IMR-90 (cell line): ENCODE measurements around the gene OAF. TPM values are rescaled to one million over a fixed set of nuclear protein-coding genes. Genes with fewer than 3 reads are reported as not detected.

Source experiments
- ATAC-seq: fragments of 200-7000 bp; cut with Tn5 transposase; 2 replicates; pipeline ENCODE4 v1.9.1; 2020; ENCODE audit warnings: low read depth, mild to moderate bottlenecking, moderate library complexity
- BruUV-seq: library from RNA; stranded (reverse); fragments of 400-500 nt; replicated peaks from 2 replicates; lab custom pipeline; 2021; lab: Mats Ljungman, UMichigan
- CTCF ChIA-PET: fragments of 300-600 bp; formaldehyde crosslinking; extraction: SDS; loops from one replicate; lab custom pipeline; 2021; ENCODE audit warnings: antibody characterized with exemption; lab: Yijun Ruan, JAX
- POLR2A ChIA-PET: fragments of 300-600 bp; sonication (Branson Sonifier 250); formaldehyde crosslinking; loops from one replicate; lab custom pipeline; 2022; ENCODE audit warnings: antibody characterized with exemption; ENCODE audit not compliant: unreplicated experiment; lab: Charles Lee
- DNase-seq: peaks from one replicate; pipeline ENCODE4 v3.0.0; 2013
- H2AFZ ChIP-seq: replicated peaks from 2 replicates; pipeline ENCODE3; 2013; ENCODE audit warnings: low read length, mild to moderate bottlenecking; ENCODE audit not compliant: poor library complexity
- H2AK5ac ChIP-seq: 2 replicates; pipeline ENCODE4 v1.6.1; 2013; ENCODE audit warnings: low read depth, low read length, inconsistent platforms
- H2AK9ac ChIP-seq: replicated peaks from 2 replicates; pipeline ENCODE3; 2013; ENCODE audit warnings: mild to moderate bottlenecking, low read depth, low read length, moderate library complexity; ENCODE audit not compliant: poor library complexity
- H2BK120ac ChIP-seq: 2 replicates; pipeline ENCODE4 v1.6.1; 2013; ENCODE audit warnings: low read depth, low read length, inconsistent platforms
- H2BK15ac ChIP-seq: 3 replicates; pipeline ENCODE4 v1.6.1; 2013; ENCODE audit warnings: low read depth, low read length, inconsistent platforms
- H2BK20ac ChIP-seq: 2 replicates; pipeline ENCODE4 v1.6.1; 2013; ENCODE audit warnings: low read depth, mild to moderate bottlenecking, inconsistent platforms, low read length, moderate library complexity
- H2BK5ac ChIP-seq: 2 replicates; pipeline ENCODE4 v1.6.1; 2013; ENCODE audit warnings: mild to moderate bottlenecking, low read depth, low read length, inconsistent platforms; ENCODE audit not compliant: poor library complexity, severe bottlenecking
- H3K14ac ChIP-seq: replicated peaks from 2 replicates; pipeline ENCODE4 v1.6.1; 2013; ENCODE audit warnings: low read depth, low read length, inconsistent platforms
- H3K18ac ChIP-seq: 2 replicates; pipeline ENCODE4 v1.6.1; 2013; ENCODE audit warnings: low read depth, low read length, control low read depth
- H3K23ac ChIP-seq: 2 replicates; pipeline ENCODE4 v1.6.1; 2013; ENCODE audit warnings: low read depth, low read length, inconsistent platforms
- H3K27ac ChIP-seq: 2 replicates; pipeline ENCODE4 v1.5.1; 2013; ENCODE audit warnings: mild to moderate bottlenecking, control low read depth, low read length; ENCODE audit not compliant: insufficient read depth
- H3K27me3 ChIP-seq: 2 replicates; pipeline ENCODE4 v1.6.1; 2013; ENCODE audit warnings: low read length; ENCODE audit not compliant: control insufficient read depth, insufficient read depth
- H3K36me3 ChIP-seq: 2 replicates; pipeline ENCODE4 v1.6.1; 2013; ENCODE audit warnings: low read length, mixed read lengths; ENCODE audit not compliant: control insufficient read depth, insufficient read depth
- H3K4ac ChIP-seq: 2 replicates; pipeline ENCODE4 v1.6.1; 2013; ENCODE audit warnings: low read depth, low read length, inconsistent platforms
- H3K4me1 ChIP-seq: 2 replicates; pipeline ENCODE4 v1.6.1; 2013; ENCODE audit warnings: low read length, mixed read lengths; ENCODE audit not compliant: control insufficient read depth, insufficient read depth
- H3K4me2 ChIP-seq: 2 replicates; pipeline ENCODE4 v1.6.1; 2013; ENCODE audit warnings: low read depth, mild to moderate bottlenecking, control low read depth, low read length, moderate library complexity
- H3K4me3 ChIP-seq: 2 replicates; pipeline ENCODE4 v1.5.1; 2013; ENCODE audit warnings: low read depth, mild to moderate bottlenecking, control low read depth, low read length, moderate library complexity; ENCODE audit not compliant: insufficient read depth
- H3K56ac ChIP-seq: 2 replicates; pipeline ENCODE4 v1.6.1; 2013; ENCODE audit warnings: low read length, inconsistent platforms; ENCODE audit not compliant: insufficient read depth; ENCODE audit errors: extremely low read depth
- H3K79me1 ChIP-seq, 2 experiments: 2 replicates each; pipeline ENCODE4 v1.6.1; 2013; ENCODE audit warnings: low read length in 2 of 2, inconsistent platforms in 1 of 2, low read depth in 1 of 2
- H3K9ac ChIP-seq: 2 replicates; pipeline ENCODE4 v1.6.1; 2013; ENCODE audit warnings: low read depth, low read length, control low read depth
- H3K9me1 ChIP-seq: 2 replicates; pipeline ENCODE4 v1.6.1; 2013; ENCODE audit warnings: low read length, inconsistent platforms; ENCODE audit not compliant: insufficient read depth
- H3K9me3 ChIP-seq: 2 replicates; pipeline ENCODE4 v1.6.1; 2013; ENCODE audit warnings: low read length; ENCODE audit not compliant: control insufficient read depth, insufficient read depth
- H4K20me1 ChIP-seq: 2 replicates; pipeline ENCODE4 v1.6.1; 2013; ENCODE audit warnings: low read length, inconsistent platforms; ENCODE audit not compliant: insufficient read depth
- H4K5ac ChIP-seq: 2 replicates; pipeline ENCODE4 v1.6.1; 2013; ENCODE audit warnings: mild to moderate bottlenecking, low read depth, low read length, control low read depth
- H4K8ac ChIP-seq, 2 experiments: 2 replicates each; pipeline ENCODE4 v1.6.1; 2013; ENCODE audit warnings: low read depth in 2 of 2, low read length in 2 of 2, control low read depth in 1 of 2, inconsistent platforms in 1 of 2
- H4K91ac ChIP-seq: 2 replicates; pipeline ENCODE4 v1.6.1; 2013; ENCODE audit warnings: low read depth, low read length, inconsistent platforms; ENCODE audit not compliant: insufficient read depth
- BHLHE40 ChIP-seq: fragments of 150-350 bp; IDR thresholded peaks from 2 replicates; pipeline ENCODE4 v1.6.1; 2016; ENCODE audit warnings: mild to moderate bottlenecking, low read depth, low read length
- CEBPB ChIP-seq: IDR thresholded peaks from 2 replicates; pipeline ENCODE4 v1.6.1; 2012; ENCODE audit warnings: low read depth, low read length, improper control_type of control experiment
- CHD1 ChIP-seq: IDR thresholded peaks from 2 replicates; pipeline ENCODE4 v1.6.1; 2012; ENCODE audit warnings: low read depth, low read length, improper control_type of control experiment
- FOS ChIP-seq: fragments of 150-350 bp; IDR thresholded peaks from 2 replicates; pipeline ENCODE4 v1.6.1; 2016; ENCODE audit warnings: low read depth, low read length
- MAFK ChIP-seq: IDR thresholded peaks from 2 replicates; pipeline ENCODE4 v1.6.1; 2012; ENCODE audit warnings: low read depth, low read length, improper control_type of control experiment
- MAZ ChIP-seq: IDR thresholded peaks from 2 replicates; pipeline ENCODE4 v1.6.1; 2012; ENCODE audit warnings: low read depth, mild to moderate bottlenecking, low read length, improper control_type of control experiment, moderate library complexity, borderline replicate concordance
- MXI1 ChIP-seq: IDR thresholded peaks from 2 replicates; pipeline ENCODE4 v1.6.1; 2012; ENCODE audit warnings: low read depth, mild to moderate bottlenecking, low read length, moderate library complexity, borderline replicate concordance
- NFE2L2 ChIP-seq: fragments of 150-350 bp; IDR thresholded peaks from 2 replicates; pipeline ENCODE4 v1.6.1; 2016; ENCODE audit warnings: low read depth, mild to moderate bottlenecking, low read length
- POLR2A ChIP-seq: IDR thresholded peaks from 2 replicates; pipeline ENCODE4 v1.6.1; 2012; ENCODE audit warnings: mild to moderate bottlenecking, low read depth, low read length
- RAD21 ChIP-seq: IDR thresholded peaks from 2 replicates; pipeline ENCODE4 v1.6.1; 2012; ENCODE audit warnings: low read length, improper control_type of control experiment
- RCOR1 ChIP-seq: IDR thresholded peaks from 2 replicates; pipeline ENCODE4 v1.6.1; 2012; ENCODE audit warnings: mild to moderate bottlenecking, low read length, improper control_type of control experiment; ENCODE audit not compliant: insufficient replicate concordance
- RFX5 ChIP-seq: IDR thresholded peaks from 2 replicates; pipeline ENCODE4 v1.8.0; 2012; ENCODE audit warnings: low read depth, mild to moderate bottlenecking, low read length, moderate library complexity
- SMC3 ChIP-seq: fragments of 150-350 bp; IDR thresholded peaks from 2 replicates; pipeline ENCODE4 v1.6.1; 2016; ENCODE audit warnings: low read depth, mild to moderate bottlenecking, antibody characterized with exemption, low read length, moderate library complexity
- WGBS, 2 experiments: methylation state at CpG; one replicate each; pipeline versions ENCODE4 v1.1.5 to v1.1.7; 2013; ENCODE audit warnings: missing lambda C conversion rate in 2 of 2; ENCODE audit not compliant: insufficient read length in 1 of 2; ENCODE audit errors: extremely low coverage in 2 of 2; 5-methylcytosine and 5-hydroxymethylcytosine counted together
- dilution Hi-C: fragments of 300-500 bp; cut with HindIII; formaldehyde crosslinking; loops from one replicate; pipeline ENCODE4 v1.14.3; 2018; ENCODE audit warnings: low sequenced_read_pairs; ENCODE audit not compliant: unreplicated experiment
- in situ Hi-C: fragments of 300-500 bp; cut with MboI; formaldehyde crosslinking; loops from 3 replicates; pipeline ENCODE4 v1.14.3; 2019; ENCODE audit warnings: low sequenced_read_pairs, inconsistent platforms, mixed read lengths
- intact Hi-C: fragments of 100-400 bp; cut with micrococcal nuclease; formaldehyde crosslinking; loops from 2 replicates; pipeline ENCODE4 v1.10.0; 2022
- polyA plus RNA-seq, 3 experiments: library from polyadenylated mRNA; depleted of rRNA; stranded (reverse); fragments of >200 nt; gene quantifications; 2 replicates each; pipeline ENCODE4 v1.2.3, GENCODE V29; 2012; ENCODE audit warnings: low replicate concordance in 1 of 3
- total RNA-seq: library from RNA; depleted of rRNA; stranded (reverse); fragments of >200 nt; gene quantifications from 2 replicates; pipeline ENCODE4 v1.2.3, GENCODE V29; 2012
- TF ChIP-seq, protein P1 (sequence below): fragments of 150-350 bp; IDR thresholded peaks from 2 replicates; pipeline ENCODE4 v1.6.1; 2016; ENCODE audit warnings: low read depth, mild to moderate bottlenecking, low read length, moderate library complexity, borderline replicate concordance
- TF ChIP-seq, protein P2 (sequence below): conservative IDR thresholded peaks from 2 replicates; pipeline ENCODE4 v1.5.1; 2012; ENCODE audit warnings: mild to moderate bottlenecking, low read depth, low read length, improper control_type of control experiment
- TF ChIP-seq, protein P3 (sequence below): fragments of 150-350 bp; IDR thresholded peaks from 2 replicates; pipeline ENCODE4 v1.6.1; 2017; ENCODE audit warnings: mild to moderate bottlenecking, antibody characterized with exemption, low read length, low read depth

OAF gene
- total and polyA plus RNA-seq, 2 of the 4 experiments (the other 2 are of a cell fraction), result 9.9 to 42.0 TPM

DNA sequence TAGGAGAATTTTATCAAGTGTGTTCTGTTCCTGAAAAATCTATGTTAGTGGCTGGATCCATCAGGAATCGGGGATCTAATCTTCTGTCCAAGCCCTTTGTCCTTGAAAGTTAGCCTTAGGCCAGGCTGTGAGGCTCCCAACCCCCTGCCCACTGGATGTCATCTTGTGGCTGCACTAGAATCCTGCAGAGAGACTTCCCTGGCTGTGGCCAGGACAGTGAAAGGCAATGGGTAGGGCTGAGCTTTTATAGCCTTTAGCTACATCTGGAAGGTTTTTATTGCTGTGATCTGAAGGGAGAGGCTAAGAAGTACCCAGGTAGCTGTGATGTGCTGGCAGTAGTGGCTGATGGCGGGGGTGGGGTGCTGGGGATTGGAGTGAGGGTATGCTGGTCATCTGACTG lies 2.1 kb downstream of the OAF start:
- H3K27ac ChIP-seq, result 0 out of 2 replicates have a peak overlapping the region, but pooled peaks have one; percentile 1
- POLR2A ChIA-PET, result no interaction called here
- CTCF ChIA-PET, result interaction anchor here (0.9 kb wide), 1 partner anchor 32 kb away, joined by 3 read pairs; no protein-coding TSS in a partner anchor

More for the DNA sequence above, 2.1 kb downstream of the OAF start:
- no CpG with 5 or more reads among the region's 2 CpGs for WGBS, 2 experiments
- no peak overlapping the region for H4K91ac ChIP-seq
- peaks cover 29% of the 10 kb centered on the region for H3K9me1 ChIP-seq
- no peak for ATAC-seq
- H3K9ac ChIP-seq, result peak overlapping the region; percentile 59; the same call in 1 of the 2 replicates
- TF ChIP-seq, protein P1, sequence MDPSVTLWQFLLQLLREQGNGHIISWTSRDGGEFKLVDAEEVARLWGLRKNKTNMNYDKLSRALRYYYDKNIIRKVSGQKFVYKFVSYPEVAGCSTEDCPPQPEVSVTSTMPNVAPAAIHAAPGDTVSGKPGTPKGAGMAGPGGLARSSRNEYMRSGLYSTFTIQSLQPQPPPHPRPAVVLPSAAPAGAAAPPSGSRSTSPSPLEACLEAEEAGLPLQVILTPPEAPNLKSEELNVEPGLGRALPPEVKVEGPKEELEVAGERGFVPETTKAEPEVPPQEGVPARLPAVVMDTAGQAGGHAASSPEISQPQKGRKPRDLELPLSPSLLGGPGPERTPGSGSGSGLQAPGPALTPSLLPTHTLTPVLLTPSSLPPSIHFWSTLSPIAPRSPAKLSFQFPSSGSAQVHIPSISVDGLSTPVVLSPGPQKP, result no peak
- TF ChIP-seq POLR2A, result no peak
- no peak for TF ChIP-seq RAD21
- TF ChIP-seq MAZ, result no peak
- TF ChIP-seq MAFK, result no peak
- TF ChIP-seq, protein P2, sequence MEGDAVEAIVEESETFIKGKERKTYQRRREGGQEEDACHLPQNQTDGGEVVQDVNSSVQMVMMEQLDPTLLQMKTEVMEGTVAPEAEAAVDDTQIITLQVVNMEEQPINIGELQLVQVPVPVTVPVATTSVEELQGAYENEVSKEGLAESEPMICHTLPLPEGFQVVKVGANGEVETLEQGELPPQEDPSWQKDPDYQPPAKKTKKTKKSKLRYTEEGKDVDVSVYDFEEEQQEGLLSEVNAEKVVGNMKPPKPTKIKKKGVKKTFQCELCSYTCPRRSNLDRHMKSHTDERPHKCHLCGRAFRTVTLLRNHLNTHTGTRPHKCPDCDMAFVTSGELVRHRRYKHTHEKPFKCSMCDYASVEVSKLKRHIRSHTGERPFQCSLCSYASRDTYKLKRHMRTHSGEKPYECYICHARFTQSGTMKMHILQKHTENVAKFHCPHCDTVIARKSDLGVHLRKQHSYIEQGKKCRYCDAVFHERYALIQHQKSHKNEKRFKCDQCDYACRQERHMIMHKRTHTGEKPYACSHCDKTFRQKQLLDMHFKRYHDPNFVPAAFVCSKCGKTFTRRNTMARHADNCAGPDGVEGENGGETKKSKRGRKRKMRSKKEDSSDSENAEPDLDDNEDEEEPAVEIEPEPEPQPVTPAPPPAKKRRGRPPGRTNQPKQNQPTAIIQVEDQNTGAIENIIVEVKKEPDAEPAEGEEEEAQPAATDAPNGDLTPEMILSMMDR, result no peak
- TF ChIP-seq RFX5, result no peak
- no peak for TF ChIP-seq CEBPB
- no peak for TF ChIP-seq MXI1
- TF ChIP-seq FOS, result no peak
- no peak for TF ChIP-seq RCOR1
- no peak for TF ChIP-seq SMC3
- TF ChIP-seq BHLHE40, result no peak
- TF ChIP-seq NFE2L2, result no peak
- TF ChIP-seq, protein P3, sequence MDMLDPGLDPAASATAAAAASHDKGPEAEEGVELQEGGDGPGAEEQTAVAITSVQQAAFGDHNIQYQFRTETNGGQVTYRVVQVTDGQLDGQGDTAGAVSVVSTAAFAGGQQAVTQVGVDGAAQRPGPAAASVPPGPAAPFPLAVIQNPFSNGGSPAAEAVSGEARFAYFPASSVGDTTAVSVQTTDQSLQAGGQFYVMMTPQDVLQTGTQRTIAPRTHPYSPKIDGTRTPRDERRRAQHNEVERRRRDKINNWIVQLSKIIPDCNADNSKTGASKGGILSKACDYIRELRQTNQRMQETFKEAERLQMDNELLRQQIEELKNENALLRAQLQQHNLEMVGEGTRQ, result no peak
- no peak for TF ChIP-seq CHD1
- no peak overlapping the region for H2BK120ac ChIP-seq
- peak overlapping the region; percentile 25 to 31; a peak in 2 of 4 replicates for H4K8ac ChIP-seq
- peaks cover 24% of the 10 kb centered on the region for H3K4me1 ChIP-seq
- H2AK5ac ChIP-seq, result peak overlapping the region; percentile 8; the same call in 1 of the 2 replicates
- dilution Hi-C loops, result no loop called here
- H2BK5ac ChIP-seq, result no peak overlapping the region
- H2BK15ac ChIP-seq, result no peak overlapping the region
- H3K18ac ChIP-seq, result no peak overlapping the region
- H4K5ac ChIP-seq, result no peak overlapping the region
- no peaks in the 10 kb centered on the region for H3K27me3 ChIP-seq
- no peaks in the 10 kb centered on the region for H3K36me3 ChIP-seq
- no peak overlapping the region for H3K23ac ChIP-seq
- H4K20me1 ChIP-seq, result peaks cover 4% of the 10 kb centered on the region; the same call in 1 of the 2 replicates
- 0 out of 2 replicates have a peak overlapping the region, but pooled peaks have one; percentile 23 for H3K4ac ChIP-seq
- intact Hi-C loops, result loop anchor here (5.0 kb wide), 2 partner anchors 41 to 486 kb away; partner anchors contain the start of gene NECTIN1
- peak overlapping the region; percentile 76 for H2AFZ ChIP-seq
- no peak for DNase-seq
- in situ Hi-C loops, result no loop called here
- no peak overlapping the region for H3K56ac ChIP-seq
- peaks cover 20 to 66% of the 10 kb centered on the region in 2 experiments for H3K79me1 ChIP-seq
- no TSS peak for BruUV-seq
- 0 out of 2 replicates have a peak overlapping the region, but pooled peaks have one; percentile 7 for H3K14ac ChIP-seq
- H2AK9ac ChIP-seq, result peak overlapping the region; percentile 0
- no peaks in the 10 kb centered on the region for H3K9me3 ChIP-seq
- no peak overlapping the region; the same call in 1 of the 2 replicates for H3K4me3 ChIP-seq
- peak overlapping the region; percentile 87 for H3K4me2 ChIP-seq
- H2BK20ac ChIP-seq, result no peak overlapping the region
